ENCODE results near the gene PTK7.

Gene PTK7

GRCh38 chr6:43128926-43129325 lies 52.8 kb downstream of the PTK7 start:
- no peak for TF ChIP-seq GATA2 (IDR thresholded peaks at IDR 0.05; ENCODE audit: low read depth, low read length)
- TF ChIP-seq GATA3 (IDR thresholded peaks at IDR 0.05; ENCODE audit: low read depth, low read length), result no peak

DNA sequence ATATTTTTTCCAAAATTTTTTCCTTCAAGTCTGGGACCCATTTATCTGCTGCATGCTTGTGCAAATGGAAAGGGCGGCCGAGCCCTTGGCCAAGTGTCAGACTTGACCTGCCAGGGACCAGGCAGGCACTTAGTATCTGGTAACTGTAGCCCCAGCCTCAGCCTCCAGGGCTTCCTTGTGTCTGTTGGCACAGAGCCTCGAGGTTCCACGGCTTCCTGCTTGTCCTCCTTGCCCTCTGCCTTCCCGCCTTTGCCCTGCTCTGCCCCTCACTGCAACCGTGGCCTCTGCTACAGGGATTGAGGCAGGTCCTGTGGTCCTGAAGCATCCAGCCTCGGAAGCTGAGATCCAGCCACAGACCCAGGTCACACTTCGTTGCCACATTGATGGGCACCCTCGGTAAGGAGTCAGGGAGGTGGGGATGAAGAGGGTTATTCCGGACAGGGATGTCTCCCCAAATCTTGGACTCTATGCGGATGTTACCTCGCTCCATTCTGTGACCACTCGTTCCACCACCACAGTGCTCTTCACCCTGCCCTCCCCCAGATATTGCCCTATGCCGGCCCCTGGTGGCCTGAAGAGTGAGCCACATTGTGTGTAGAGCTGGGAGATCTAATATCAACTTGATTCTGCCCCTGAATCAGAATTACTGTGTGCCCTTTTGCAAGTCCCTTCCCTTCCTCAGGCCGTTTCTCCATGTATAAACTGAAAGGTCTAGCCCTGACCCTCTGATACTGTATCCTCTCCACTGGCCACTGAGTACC lies 53.5 kb downstream of the PTK7 start:
- TF ChIP-seq GATA2 (IDR thresholded peaks at IDR 0.05; ENCODE audit: low read depth, low read length), result no peak
- TF ChIP-seq GATA3 (IDR thresholded peaks at IDR 0.05; ENCODE audit: low read depth, low read length), result no peak

- TF ChIP-seq GATA3 (IDR thresholded peaks at IDR 0.05; ENCODE audit: low read depth, low read length), result no peak
- no peak for TF ChIP-seq GATA2 (IDR thresholded peaks at IDR 0.05; ENCODE audit: low read depth, low read length)
Measured at GRCh38 chr6:43130429-43130828, 54.3 kb downstream of the PTK7 start.

DNA sequence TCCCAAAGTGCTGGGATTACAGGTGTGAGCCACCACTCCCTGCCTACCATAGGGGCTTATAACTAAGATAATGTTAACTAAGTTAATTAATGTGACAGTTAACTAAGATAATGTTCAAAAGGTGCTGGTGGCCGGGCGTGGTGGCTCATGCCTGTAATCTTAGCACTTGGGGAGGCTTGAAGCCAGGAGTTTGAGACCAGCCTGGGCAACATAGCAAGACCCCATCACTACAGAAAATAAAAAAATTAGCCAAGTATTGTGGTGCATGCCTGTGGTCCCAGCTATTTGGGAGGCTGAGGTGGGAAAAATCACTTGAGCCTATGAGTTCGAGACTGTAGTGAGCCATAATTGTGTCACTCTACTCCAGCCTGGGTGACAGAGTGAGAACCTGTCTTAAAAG lies 62.2 kb downstream of the PTK7 start:
- TF ChIP-seq GATA2 (IDR thresholded peaks at IDR 0.05; ENCODE audit: low read depth, low read length) (no peak), GATA3 (IDR thresholded peaks at IDR 0.05; ENCODE audit: low read depth, low read length) (no peak)

DNA sequence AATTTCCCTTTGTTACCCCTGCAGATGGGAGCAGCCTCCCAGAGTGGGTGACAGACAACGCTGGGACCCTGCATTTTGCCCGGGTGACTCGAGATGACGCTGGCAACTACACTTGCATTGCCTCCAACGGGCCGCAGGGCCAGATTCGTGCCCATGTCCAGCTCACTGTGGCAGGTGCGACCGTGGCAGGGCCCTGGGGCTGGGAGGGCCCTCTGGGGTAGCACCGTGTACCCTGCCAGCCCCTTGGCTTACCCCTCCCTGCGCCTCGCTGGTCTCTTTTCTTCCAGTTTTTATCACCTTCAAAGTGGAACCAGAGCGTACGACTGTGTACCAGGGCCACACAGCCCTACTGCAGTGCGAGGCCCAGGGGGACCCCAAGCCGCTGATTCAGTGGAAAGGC lies 65.5 kb downstream of the PTK7 start:
- TF ChIP-seq GATA2 (IDR thresholded peaks at IDR 0.05; ENCODE audit: low read depth, low read length) (no peak), GATA3 (IDR thresholded peaks at IDR 0.05; ENCODE audit: low read depth, low read length) (no peak)

- TF ChIP-seq GATA3 (IDR thresholded peaks at IDR 0.05; ENCODE audit: low read depth, low read length), result no peak
- TF ChIP-seq GATA2 (IDR thresholded peaks at IDR 0.05; ENCODE audit: low read depth, low read length), result no peak
Measured at GRCh38 chr6:43142101-43142500, 66.0 kb downstream of the PTK7 start.

GRCh38 chr6:43143235-43144128 lies 67.4 kb downstream of the PTK7 start:
- TF ChIP-seq GATA3 (IDR thresholded peaks at IDR 0.05; ENCODE audit: low read depth, low read length), result no peak
- TF ChIP-seq GATA2 (IDR thresholded peaks at IDR 0.05; ENCODE audit: low read depth, low read length), result no peak

DNA sequence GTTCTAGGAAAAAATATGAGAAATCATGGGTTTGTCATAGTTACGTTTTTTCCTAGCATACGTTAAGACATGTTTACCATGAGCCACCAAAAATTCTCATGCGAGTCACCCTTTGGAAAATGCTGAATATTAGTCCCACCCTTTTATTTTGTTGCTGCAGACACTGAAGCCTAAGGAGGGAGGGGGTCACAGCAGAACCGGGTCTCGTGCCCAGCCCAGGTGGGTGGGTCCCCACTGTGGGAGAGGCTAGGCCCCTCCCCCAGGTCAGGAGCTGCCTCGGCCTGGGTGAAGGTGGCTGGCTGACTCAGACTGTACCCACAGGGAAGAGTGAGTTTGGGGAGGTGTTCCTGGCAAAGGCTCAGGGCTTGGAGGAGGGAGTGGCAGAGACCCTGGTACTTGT lies 68.8 kb downstream of the PTK7 start:
- no peak for TF ChIP-seq GATA2 (IDR thresholded peaks at IDR 0.05; ENCODE audit: low read depth, low read length)
- TF ChIP-seq GATA3 (IDR thresholded peaks at IDR 0.05; ENCODE audit: low read depth, low read length), result no peak

DNA sequence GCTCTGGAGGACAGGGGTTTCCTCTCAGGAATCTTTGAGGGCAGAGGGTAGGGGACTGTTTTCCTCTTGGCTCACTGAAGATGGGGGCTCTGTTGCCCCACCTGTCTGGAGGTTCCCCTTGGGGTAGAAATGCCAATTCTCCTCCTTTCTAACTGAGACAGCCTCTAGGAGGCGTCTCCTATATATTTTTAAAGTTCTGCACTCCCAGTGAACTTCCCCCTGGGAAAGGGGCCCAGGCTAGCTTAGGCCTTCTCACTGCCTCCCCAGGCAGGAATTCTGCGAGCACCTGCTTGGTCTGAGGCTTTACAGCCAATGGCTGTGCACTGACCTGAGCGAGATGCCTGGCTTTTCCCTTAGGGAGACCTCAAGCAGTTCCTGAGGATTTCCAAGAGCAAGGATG lies 70.1 kb downstream of the PTK7 start:
- TF ChIP-seq GATA3 (IDR thresholded peaks at IDR 0.05; ENCODE audit: low read depth, low read length) (no peak), GATA2 (IDR thresholded peaks at IDR 0.05; ENCODE audit: low read depth, low read length) (no peak)

GRCh38 chr6:43146709-43147688 lies 70.9 kb downstream of the PTK7 start:
- TF ChIP-seq GATA3 (IDR thresholded peaks at IDR 0.05; ENCODE audit: low read depth, low read length), result no peak
- no peak for TF ChIP-seq GATA2 (IDR thresholded peaks at IDR 0.05; ENCODE audit: low read depth, low read length)

DNA sequence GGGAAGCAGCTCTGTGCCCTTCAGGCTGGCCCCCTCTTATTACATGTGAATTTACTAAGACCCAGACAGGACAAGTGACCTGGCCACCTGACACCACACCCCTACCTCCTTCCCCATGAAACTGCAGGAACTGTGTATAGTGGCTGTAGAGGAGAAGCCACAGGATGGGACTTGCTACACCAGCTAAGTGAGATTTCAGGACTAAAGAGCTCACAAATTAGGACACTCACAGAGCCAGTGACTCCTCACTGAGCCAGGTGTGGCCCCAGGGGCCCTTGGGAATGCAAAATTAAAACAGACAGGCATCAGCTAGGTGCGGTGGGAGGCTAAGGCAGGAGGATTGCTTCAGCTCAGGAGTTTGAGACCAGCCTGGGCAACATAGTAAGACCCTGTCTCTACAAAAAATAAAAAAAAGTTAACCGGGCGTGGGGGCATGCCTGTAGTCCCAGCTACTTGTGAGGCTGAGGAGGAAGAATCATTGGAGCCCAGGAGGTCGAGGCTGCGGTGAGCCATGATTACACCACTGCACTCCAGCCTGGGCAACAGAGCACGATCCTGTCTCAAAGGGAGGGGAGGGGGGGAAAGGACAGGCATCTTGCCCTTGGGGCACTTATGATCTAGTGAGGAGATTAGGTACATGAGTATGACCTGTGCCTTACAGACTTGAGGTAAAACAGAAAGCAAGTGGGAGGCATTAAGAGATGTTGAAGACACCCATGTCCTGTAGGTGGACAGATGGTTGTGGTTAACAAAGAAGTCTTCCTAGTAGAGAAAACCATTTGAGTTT lies 71.8 kb downstream of the PTK7 start:
- TF ChIP-seq GATA2 (IDR thresholded peaks at IDR 0.05; ENCODE audit: low read depth, low read length), result no peak
- no peak for TF ChIP-seq GATA3 (IDR thresholded peaks at IDR 0.05; ENCODE audit: low read depth, low read length)

DNA sequence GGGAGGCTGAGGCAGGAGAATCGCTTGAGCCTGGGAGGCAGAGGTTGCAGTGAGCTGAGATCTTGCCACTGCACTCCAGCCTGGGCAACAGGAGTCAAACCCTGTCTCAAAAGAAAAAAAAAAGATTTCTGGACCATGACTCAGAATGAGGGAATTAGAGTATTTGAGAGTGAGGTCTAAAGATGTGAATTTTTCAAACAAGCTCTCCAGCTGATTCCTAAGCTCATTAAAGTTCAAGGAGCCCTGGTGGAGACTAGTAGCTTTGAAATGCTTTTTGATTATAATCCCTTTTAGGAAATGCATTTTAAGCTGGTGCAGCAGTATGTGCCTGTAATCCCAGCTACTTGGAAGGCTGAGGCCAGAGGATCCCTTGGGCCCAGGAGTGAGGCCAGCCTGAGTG lies 73.2 kb downstream of the PTK7 start:
- TF ChIP-seq GATA3 (IDR thresholded peaks at IDR 0.05; ENCODE audit: low read depth, low read length) (no peak), GATA2 (IDR thresholded peaks at IDR 0.05; ENCODE audit: low read depth, low read length) (no peak)
